SK-N-SH (cell line): ENCODE results near the gene CRIP1. TPM values are rescaled to one million over a fixed set of nuclear protein-coding genes. Genes with fewer than 3 reads are reported as not detected.

ENCODE experiments used
- CTCF ChIA-PET: fragments of 300-600, 350-600 bp; formaldehyde crosslinking; extraction: SDS; loops from one replicate; lab custom pipeline; 2021; lab: Yijun Ruan, JAX
- POLR2A ChIA-PET: fragments of 350-600 bp; sonication (Branson Sonifier 250); formaldehyde crosslinking; extraction: SDS; loops from one replicate; lab custom pipeline; 2020; ENCODE audit warnings: antibody characterized with exemption, inconsistent platforms; lab: Yijun Ruan, JAX
- DNase-seq: peaks from one replicate; pipeline ENCODE4 v3.0.0; 2012
- H2AFZ ChIP-seq: fragments of 200-600 bp; sonication (generic); 2 replicates; pipeline ENCODE4 v1.8.1; 2016; ENCODE audit warnings: antibody characterized with exemption, mild to moderate bottlenecking, low read depth
- H3F3A ChIP-seq: fragments of 200-600 bp; sonication (generic); replicated peaks from 2 replicates; pipeline ENCODE3; 2016; ENCODE audit warnings: antibody characterized with exemption, mild to moderate bottlenecking; ENCODE audit not compliant: insufficient read depth
- H3K27ac ChIP-seq, 2 experiments: fragments of 200-500 bp in 1 of 2; fragments of 200-600 bp in 1 of 2; sonication (Bioruptor generic) in 1 of 2; sonication (generic), shearing (Covaris generic) in 1 of 2; 2 replicates each; pipeline versions ENCODE4 v1.5.1 to v1.6.1; 2014 to 2016; ENCODE audit warnings: low read depth in 2 of 2, inconsistent platforms in 1 of 2, low read length in 1 of 2, mild to moderate bottlenecking in 1 of 2, mixed read lengths in 1 of 2
- H3K27me3 ChIP-seq: fragments of 200-600 bp; sonication (generic), shearing (Covaris generic); 2 replicates; pipeline ENCODE4 v1.6.1; 2016; ENCODE audit warnings: mixed run types; ENCODE audit not compliant: insufficient read depth
- H3K36me3 ChIP-seq, 2 experiments: fragments of 200-500 bp in 1 of 2; fragments of 200-600 bp in 1 of 2; sonication (Bioruptor generic) in 1 of 2; sonication (generic) in 1 of 2; replicated peaks in 1 of 2; 2 replicates each; pipeline versions ENCODE3 to v1.5.1; 2014 to 2016; ENCODE audit warnings: low read length in 1 of 2, mild to moderate bottlenecking in 1 of 2; ENCODE audit not compliant: insufficient read depth in 2 of 2, control insufficient read depth in 1 of 2
- H3K4me1 ChIP-seq, 2 experiments: fragments of 200-500 bp in 1 of 2; fragments of 200-600 bp in 1 of 2; sonication (Bioruptor generic) in 1 of 2; sonication (generic), shearing (Covaris generic) in 1 of 2; 2 replicates each; pipeline versions ENCODE4 v1.5.1 to v1.6.1; 2014 to 2016; ENCODE audit warnings: low read depth in 1 of 2, low read length in 1 of 2, mixed run types in 1 of 2; ENCODE audit not compliant: insufficient read depth in 2 of 2, control insufficient read depth in 1 of 2
- H3K4me2 ChIP-seq: fragments of 200-600 bp; sonication (generic), shearing (Covaris generic); 2 replicates; pipeline ENCODE4 v1.6.1; 2017; ENCODE audit warnings: mixed run types
- H3K4me3 ChIP-seq, 2 experiments: fragments of 200-500 bp in 1 of 2; fragments of 200-600 bp in 1 of 2; sonication (Bioruptor generic) in 1 of 2; sonication (generic), shearing (Covaris generic) in 1 of 2; 2 replicates each; pipeline versions ENCODE4 v1.5.1 to v1.8.1; 2014 to 2016; ENCODE audit warnings: low read depth in 2 of 2, inconsistent platforms in 1 of 2, low read length in 1 of 2, mild to moderate bottlenecking in 1 of 2, mixed read lengths in 1 of 2, moderate library complexity in 1 of 2
- H3K79me2 ChIP-seq: fragments of 200-600 bp; sonication (generic); 2 replicates; pipeline ENCODE4 v1.8.1; 2017; ENCODE audit warnings: mild to moderate bottlenecking; ENCODE audit not compliant: insufficient read depth
- H3K9ac ChIP-seq: fragments of 200-600 bp; sonication (generic); 2 replicates; pipeline ENCODE4 v1.6.1; 2017; ENCODE audit warnings: mixed run types
- H3K9me2 ChIP-seq: fragments of 200-600 bp; sonication (generic); 2 replicates; pipeline ENCODE4 v1.6.1; 2017; ENCODE audit warnings: mixed run types
- H3K9me3 ChIP-seq: fragments of 200-600 bp; sonication (generic); 2 replicates; pipeline ENCODE4 v1.6.1; 2017; ENCODE audit warnings: mixed run types, mild to moderate bottlenecking, moderate library complexity
- H4K20me1 ChIP-seq: fragments of 200-600 bp; sonication (generic); 2 replicates; pipeline ENCODE4 v1.6.1; 2017; ENCODE audit warnings: mild to moderate bottlenecking, mixed run types; ENCODE audit not compliant: insufficient read depth
- CHD2 ChIP-seq: fragments of 150-350 bp; IDR thresholded peaks from 2 replicates; pipeline ENCODE4 v1.6.1; 2018; ENCODE audit warnings: low read length; ENCODE audit not compliant: partially characterized antibody
- FOSL2 ChIP-seq: IDR thresholded peaks from 2 replicates; pipeline ENCODE4 v1.4.0; 2012; ENCODE audit warnings: low read depth, mild to moderate bottlenecking, moderate library complexity, borderline replicate concordance
- FOXM1 ChIP-seq: IDR thresholded peaks from 2 replicates; pipeline ENCODE4 v1.4.0; 2012; ENCODE audit warnings: low read depth, mild to moderate bottlenecking
- GATA2 ChIP-seq: sonication (generic); formaldehyde crosslinking; IDR thresholded peaks from 2 replicates; pipeline ENCODE4 v1.5.0; 2020; ENCODE audit warnings: mild to moderate bottlenecking, missing genetic modification reagents
- JUND ChIP-seq: IDR thresholded peaks from 2 replicates; pipeline ENCODE4 v1.4.0; 2012
- MEF2A ChIP-seq: IDR thresholded peaks from 2 replicates; pipeline ENCODE4 v1.4.0; 2012; ENCODE audit warnings: low read depth, borderline replicate concordance
- MXI1 ChIP-seq: IDR thresholded peaks from 2 replicates; pipeline ENCODE4 v1.6.1; 2012; ENCODE audit warnings: mild to moderate bottlenecking, low read depth, low read length, improper control_type of control experiment
- NFIC ChIP-seq: IDR thresholded peaks from 2 replicates; pipeline ENCODE4 v1.4.0; 2012; ENCODE audit warnings: borderline replicate concordance
- POLR2AphosphoS5 ChIP-seq: IDR thresholded peaks from 2 replicates; pipeline ENCODE4 v1.6.1; 2012; ENCODE audit warnings: low read depth, low read length
- RAD21 ChIP-seq: IDR thresholded peaks from 2 replicates; pipeline ENCODE4 v1.6.1; 2012; ENCODE audit warnings: mild to moderate bottlenecking, low read length
- RCOR1 ChIP-seq: fragments of 150-350 bp; IDR thresholded peaks from 2 replicates; pipeline ENCODE4 v1.6.1; 2017; ENCODE audit warnings: antibody characterized with exemption, low read length
- RFX5 ChIP-seq: IDR thresholded peaks from 2 replicates; pipeline ENCODE4 v1.6.1; 2012; ENCODE audit warnings: mild to moderate bottlenecking, improper control_type of control experiment, low read length
- RXRA ChIP-seq: IDR thresholded peaks from 2 replicates; pipeline ENCODE4 v1.4.0; 2012; ENCODE audit warnings: low read depth, mild to moderate bottlenecking, borderline replicate concordance
- WGBS: methylation state at CpG from one replicate; pipeline ENCODE4 v1.1.6; 2017; ENCODE audit warnings: low lambda C conversion rate; 5-methylcytosine and 5-hydroxymethylcytosine counted together
- polyA plus RNA-seq, 3 experiments: library from polyadenylated mRNA; depleted of rRNA; stranded (reverse); fragments of >200 nt; gene quantifications; 2 replicates each; pipeline ENCODE4 v1.2.3, GENCODE V29; 2012
- TF ChIP-seq, protein P1 (sequence below): IDR thresholded peaks from 2 replicates; pipeline ENCODE4 v1.6.1; 2012; ENCODE audit warnings: mild to moderate bottlenecking, low read depth, low read length, moderate library complexity
- TF ChIP-seq, protein P2 (sequence below): fragments of 150-350 bp; IDR thresholded peaks from 2 replicates; pipeline ENCODE4 v1.6.1; 2016; ENCODE audit warnings: mild to moderate bottlenecking, low read depth, low read length
- TF ChIP-seq, protein P3 (sequence below): fragments of 200-600 bp; sonication (generic); IDR thresholded peaks from 2 replicates; pipeline ENCODE4 v1.6.1; 2017; ENCODE audit warnings: antibody characterized with exemption, mild to moderate bottlenecking, moderate library complexity
- TF ChIP-seq, protein P4 (sequence below): IDR thresholded peaks from 2 replicates; pipeline ENCODE4 v1.4.0; 2012; ENCODE audit warnings: low read depth, borderline replicate concordance
- TF ChIP-seq, protein P5 (sequence below): IDR thresholded peaks from 2 replicates; pipeline ENCODE4 v1.4.0; 2012; ENCODE audit warnings: low read depth, borderline replicate concordance

Gene CRIP1
- polyA plus RNA-seq, 1 of the 3 experiments (the other 2 are of a cell fraction): 0.72 TPM

DNA sequence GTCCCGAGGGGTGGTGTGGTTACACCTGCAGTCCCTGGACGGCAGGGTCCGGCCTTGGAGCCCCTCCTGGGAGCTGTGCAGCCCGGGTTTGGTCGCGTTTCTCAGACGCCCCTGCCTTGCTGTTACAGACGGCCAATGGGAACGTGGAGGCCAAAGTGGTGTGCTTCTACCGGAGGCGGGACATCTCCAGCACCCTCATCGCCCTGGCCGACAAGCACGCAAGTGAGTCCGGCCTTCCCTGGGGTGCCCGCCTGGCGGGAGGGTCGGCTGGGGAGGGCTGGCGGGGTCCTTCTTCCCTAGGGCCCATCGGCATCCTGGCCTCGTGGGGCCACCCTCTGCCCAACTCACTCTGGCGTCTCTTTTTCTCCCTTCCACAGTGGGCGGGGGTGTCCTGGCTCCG is 41.4 kb upstream of the CRIP1 start:
- CTCF ChIA-PET: interaction anchor here (1.0 to 1.6 kb wide), 3 partner anchors 11 to 83 kb away, joined by 3 to 4 read pairs (median 4); no protein-coding TSS in a partner anchor
- WGBS: 91% methylated on average over 8 of the region's 24 CpGs
- no peaks in the 10 kb centered on the region for H3K27me3 ChIP-seq

More for the DNA sequence above, 41.4 kb upstream of the CRIP1 start:
- Histone ChIP-seq H3K4me2 (no peak overlapping the region), H3K9me2 (no peaks in the 10 kb centered on the region), H3K9me3 (no peaks in the 10 kb centered on the region), H3K27ac (no peak overlapping the region), H3K4me1 (peaks cover 0 to 6% of the 10 kb centered on the region in 2 experiments; a peak in 1 of 4 replicates), H4K20me1 (peaks cover 27% of the 10 kb centered on the region), H3K4me3 (no peak overlapping the region), H3F3A (no peaks in the 10 kb centered on the region), H2AFZ (no peak overlapping the region), H3K79me2 (peaks cover 45% of the 10 kb centered on the region), H3K36me3 (peaks cover 3 to 45% of the 10 kb centered on the region in 2 experiments), H3K9ac (no peak overlapping the region)
- TF ChIP-seq, protein P1, sequence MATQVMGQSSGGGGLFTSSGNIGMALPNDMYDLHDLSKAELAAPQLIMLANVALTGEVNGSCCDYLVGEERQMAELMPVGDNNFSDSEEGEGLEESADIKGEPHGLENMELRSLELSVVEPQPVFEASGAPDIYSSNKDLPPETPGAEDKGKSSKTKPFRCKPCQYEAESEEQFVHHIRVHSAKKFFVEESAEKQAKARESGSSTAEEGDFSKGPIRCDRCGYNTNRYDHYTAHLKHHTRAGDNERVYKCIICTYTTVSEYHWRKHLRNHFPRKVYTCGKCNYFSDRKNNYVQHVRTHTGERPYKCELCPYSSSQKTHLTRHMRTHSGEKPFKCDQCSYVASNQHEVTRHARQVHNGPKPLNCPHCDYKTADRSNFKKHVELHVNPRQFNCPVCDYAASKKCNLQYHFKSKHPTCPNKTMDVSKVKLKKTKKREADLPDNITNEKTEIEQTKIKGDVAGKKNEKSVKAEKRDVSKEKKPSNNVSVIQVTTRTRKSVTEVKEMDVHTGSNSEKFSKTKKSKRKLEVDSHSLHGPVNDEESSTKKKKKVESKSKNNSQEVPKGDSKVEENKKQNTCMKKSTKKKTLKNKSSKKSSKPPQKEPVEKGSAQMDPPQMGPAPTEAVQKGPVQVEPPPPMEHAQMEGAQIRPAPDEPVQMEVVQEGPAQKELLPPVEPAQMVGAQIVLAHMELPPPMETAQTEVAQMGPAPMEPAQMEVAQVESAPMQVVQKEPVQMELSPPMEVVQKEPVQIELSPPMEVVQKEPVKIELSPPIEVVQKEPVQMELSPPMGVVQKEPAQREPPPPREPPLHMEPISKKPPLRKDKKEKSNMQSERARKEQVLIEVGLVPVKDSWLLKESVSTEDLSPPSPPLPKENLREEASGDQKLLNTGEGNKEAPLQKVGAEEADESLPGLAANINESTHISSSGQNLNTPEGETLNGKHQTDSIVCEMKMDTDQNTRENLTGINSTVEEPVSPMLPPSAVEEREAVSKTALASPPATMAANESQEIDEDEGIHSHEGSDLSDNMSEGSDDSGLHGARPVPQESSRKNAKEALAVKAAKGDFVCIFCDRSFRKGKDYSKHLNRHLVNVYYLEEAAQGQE: no peak
- TF ChIP-seq, protein P2, sequence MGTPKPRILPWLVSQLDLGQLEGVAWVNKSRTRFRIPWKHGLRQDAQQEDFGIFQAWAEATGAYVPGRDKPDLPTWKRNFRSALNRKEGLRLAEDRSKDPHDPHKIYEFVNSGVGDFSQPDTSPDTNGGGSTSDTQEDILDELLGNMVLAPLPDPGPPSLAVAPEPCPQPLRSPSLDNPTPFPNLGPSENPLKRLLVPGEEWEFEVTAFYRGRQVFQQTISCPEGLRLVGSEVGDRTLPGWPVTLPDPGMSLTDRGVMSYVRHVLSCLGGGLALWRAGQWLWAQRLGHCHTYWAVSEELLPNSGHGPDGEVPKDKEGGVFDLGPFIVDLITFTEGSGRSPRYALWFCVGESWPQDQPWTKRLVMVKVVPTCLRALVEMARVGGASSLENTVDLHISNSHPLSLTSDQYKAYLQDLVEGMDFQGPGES: no peak
- no peak for TF ChIP-seq RCOR1
- TF ChIP-seq MEF2A: no peak
- TF ChIP-seq, protein P3, sequence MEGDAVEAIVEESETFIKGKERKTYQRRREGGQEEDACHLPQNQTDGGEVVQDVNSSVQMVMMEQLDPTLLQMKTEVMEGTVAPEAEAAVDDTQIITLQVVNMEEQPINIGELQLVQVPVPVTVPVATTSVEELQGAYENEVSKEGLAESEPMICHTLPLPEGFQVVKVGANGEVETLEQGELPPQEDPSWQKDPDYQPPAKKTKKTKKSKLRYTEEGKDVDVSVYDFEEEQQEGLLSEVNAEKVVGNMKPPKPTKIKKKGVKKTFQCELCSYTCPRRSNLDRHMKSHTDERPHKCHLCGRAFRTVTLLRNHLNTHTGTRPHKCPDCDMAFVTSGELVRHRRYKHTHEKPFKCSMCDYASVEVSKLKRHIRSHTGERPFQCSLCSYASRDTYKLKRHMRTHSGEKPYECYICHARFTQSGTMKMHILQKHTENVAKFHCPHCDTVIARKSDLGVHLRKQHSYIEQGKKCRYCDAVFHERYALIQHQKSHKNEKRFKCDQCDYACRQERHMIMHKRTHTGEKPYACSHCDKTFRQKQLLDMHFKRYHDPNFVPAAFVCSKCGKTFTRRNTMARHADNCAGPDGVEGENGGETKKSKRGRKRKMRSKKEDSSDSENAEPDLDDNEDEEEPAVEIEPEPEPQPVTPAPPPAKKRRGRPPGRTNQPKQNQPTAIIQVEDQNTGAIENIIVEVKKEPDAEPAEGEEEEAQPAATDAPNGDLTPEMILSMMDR: no peak
- TF ChIP-seq MXI1: no peak
- TF ChIP-seq GATA2 (CRISPR knock-in tag): no peak
- no peak for TF ChIP-seq NFIC
- no peak for TF ChIP-seq JUND
- no peak for TF ChIP-seq CHD2
- TF ChIP-seq RAD21: no peak
- TF ChIP-seq FOXM1: no peak
- TF ChIP-seq, protein P4, sequence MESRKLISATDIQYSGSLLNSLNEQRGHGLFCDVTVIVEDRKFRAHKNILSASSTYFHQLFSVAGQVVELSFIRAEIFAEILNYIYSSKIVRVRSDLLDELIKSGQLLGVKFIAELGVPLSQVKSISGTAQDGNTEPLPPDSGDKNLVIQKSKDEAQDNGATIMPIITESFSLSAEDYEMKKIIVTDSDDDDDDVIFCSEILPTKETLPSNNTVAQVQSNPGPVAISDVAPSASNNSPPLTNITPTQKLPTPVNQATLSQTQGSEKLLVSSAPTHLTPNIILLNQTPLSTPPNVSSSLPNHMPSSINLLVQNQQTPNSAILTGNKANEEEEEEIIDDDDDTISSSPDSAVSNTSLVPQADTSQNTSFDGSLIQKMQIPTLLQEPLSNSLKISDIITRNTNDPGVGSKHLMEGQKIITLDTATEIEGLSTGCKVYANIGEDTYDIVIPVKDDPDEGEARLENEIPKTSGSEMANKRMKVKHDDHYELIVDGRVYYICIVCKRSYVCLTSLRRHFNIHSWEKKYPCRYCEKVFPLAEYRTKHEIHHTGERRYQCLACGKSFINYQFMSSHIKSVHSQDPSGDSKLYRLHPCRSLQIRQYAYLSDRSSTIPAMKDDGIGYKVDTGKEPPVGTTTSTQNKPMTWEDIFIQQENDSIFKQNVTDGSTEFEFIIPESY: no peak
- no peak for TF ChIP-seq FOSL2
- TF ChIP-seq RFX5: no peak
- TF ChIP-seq, protein P5, sequence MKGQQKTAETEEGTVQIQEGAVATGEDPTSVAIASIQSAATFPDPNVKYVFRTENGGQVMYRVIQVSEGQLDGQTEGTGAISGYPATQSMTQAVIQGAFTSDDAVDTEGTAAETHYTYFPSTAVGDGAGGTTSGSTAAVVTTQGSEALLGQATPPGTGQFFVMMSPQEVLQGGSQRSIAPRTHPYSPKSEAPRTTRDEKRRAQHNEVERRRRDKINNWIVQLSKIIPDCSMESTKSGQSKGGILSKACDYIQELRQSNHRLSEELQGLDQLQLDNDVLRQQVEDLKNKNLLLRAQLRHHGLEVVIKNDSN: no peak
- TF ChIP-seq POLR2AphosphoS5: no peak
- no peak for TF ChIP-seq RXRA
- POLR2A ChIA-PET: no interaction called here
- no peak for DNase-seq
